ENCODE measurements around the gene STX16. TPM values are rescaled to one million over a fixed set of nuclear protein-coding genes. Genes with fewer than 3 reads are reported as not detected.

The STX16 gene
- total RNA-seq, 4 donors from 2014 or later = 29.6 to 49.2 (median 32.8) TPM

- TF ChIP-seq, protein P1, sequence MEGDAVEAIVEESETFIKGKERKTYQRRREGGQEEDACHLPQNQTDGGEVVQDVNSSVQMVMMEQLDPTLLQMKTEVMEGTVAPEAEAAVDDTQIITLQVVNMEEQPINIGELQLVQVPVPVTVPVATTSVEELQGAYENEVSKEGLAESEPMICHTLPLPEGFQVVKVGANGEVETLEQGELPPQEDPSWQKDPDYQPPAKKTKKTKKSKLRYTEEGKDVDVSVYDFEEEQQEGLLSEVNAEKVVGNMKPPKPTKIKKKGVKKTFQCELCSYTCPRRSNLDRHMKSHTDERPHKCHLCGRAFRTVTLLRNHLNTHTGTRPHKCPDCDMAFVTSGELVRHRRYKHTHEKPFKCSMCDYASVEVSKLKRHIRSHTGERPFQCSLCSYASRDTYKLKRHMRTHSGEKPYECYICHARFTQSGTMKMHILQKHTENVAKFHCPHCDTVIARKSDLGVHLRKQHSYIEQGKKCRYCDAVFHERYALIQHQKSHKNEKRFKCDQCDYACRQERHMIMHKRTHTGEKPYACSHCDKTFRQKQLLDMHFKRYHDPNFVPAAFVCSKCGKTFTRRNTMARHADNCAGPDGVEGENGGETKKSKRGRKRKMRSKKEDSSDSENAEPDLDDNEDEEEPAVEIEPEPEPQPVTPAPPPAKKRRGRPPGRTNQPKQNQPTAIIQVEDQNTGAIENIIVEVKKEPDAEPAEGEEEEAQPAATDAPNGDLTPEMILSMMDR (IDR thresholded peaks at IDR 0.05) = no peak
- no peak for TF ChIP-seq POLR2A (IDR thresholded peaks at IDR 0.05)
- H3K9me3 ChIP-seq = no peaks in the 10 kb centered on the region
- H3K4me3 ChIP-seq = no peak overlapping the region
- H3K27ac ChIP-seq = peak overlapping the region in 2 of 4 donors; percentile 2 to 42
- H3K4me1 ChIP-seq = peaks cover 4 to 73% (median 28%) of the 10 kb centered on the region in 3 donors
- intact Hi-C loops (cut with DNase I) = no loop called here
- no peaks in the 10 kb centered on the region for H3K27me3 ChIP-seq
- WGBS, 2 donors = 43 to 48% methylated on average over 3 of the region's 3 CpGs
- peaks cover 0 to 46% (median 22%) of the 10 kb centered on the region in 3 donors for H3K36me3 ChIP-seq
- no peak for DNase-seq
Measured at GRCh38 chr20:58659841-58660240, 8.8 kb downstream of the STX16 start.

GRCh38 chr20:58660855-58661597 lies 9.9 kb downstream of the STX16 start:
- no peak for TF ChIP-seq POLR2A (IDR thresholded peaks at IDR 0.05)
- TF ChIP-seq, protein P1 (IDR thresholded peaks at IDR 0.05) = no peak
- peaks cover 0 to 61% (median 18%) of the 10 kb centered on the region in 3 donors for H3K4me1 ChIP-seq
- no peaks in the 10 kb centered on the region for H3K27me3 ChIP-seq
- peak overlapping the region in 2 of 4 donors; percentile 33 to 61 for H3K27ac ChIP-seq
- no peak for DNase-seq
- H3K4me3 ChIP-seq = no peak overlapping the region
- intact Hi-C loops (cut with DNase I) = no loop called here
- no peaks in the 10 kb centered on the region for H3K9me3 ChIP-seq
- peaks cover 0 to 56% (median 22%) of the 10 kb centered on the region in 3 donors for H3K36me3 ChIP-seq
- 77 to 79% methylated on average over 14 of the region's 14 CpGs for WGBS, 2 donors

DNA sequence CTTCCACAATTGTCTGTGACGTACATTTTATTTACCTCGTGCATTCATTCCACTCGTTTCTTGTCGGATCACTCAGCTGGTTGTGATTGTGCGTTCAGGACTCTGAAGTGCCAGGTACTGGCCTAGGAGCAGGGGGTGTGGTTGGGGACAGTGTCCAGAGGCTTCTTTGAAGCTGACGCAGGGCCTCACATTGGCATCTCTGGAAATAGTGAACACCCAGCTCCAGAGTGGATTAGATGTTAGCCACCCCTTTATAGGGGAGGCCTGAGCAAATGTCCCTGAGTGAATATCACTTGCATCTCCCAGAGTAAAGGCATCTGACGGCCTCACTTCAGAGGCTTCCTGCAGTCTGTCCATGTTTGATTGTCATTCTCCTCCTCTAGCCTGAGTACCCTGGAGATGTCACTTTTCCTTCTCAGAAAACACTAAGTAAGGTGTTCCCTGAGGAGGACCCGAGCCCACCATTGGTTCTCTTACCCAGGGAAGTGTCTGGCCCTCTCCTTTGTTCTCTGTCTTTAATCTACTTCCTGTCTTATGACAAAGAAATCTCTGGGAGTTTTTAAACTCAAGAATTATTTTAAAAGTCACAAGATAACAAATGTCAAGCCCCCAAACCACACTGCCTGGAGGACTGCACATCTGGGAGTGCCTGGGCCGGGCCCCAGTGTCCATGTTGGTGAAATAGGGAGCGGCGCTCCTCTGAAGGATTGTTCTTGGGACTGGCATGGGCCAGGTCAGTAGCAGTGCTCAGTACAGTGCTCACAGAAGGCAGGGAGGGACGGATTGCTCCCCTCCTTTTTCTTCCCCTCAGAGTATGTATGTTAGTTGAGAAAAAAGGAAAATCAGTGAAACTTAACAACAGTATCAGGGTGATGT lies 10.8 kb downstream of the STX16 start:
- H3K36me3 ChIP-seq = peaks cover 0 to 64% (median 22%) of the 10 kb centered on the region in 3 donors
- H3K27ac ChIP-seq = peak overlapping the region in 2 of 4 donors; percentile 33 to 61
- H3K9me3 ChIP-seq = no peaks in the 10 kb centered on the region
- WGBS, 2 donors = 73 to 83% methylated on average over 11 to 12 of the region's 12 CpGs
- no peak for DNase-seq
- TF ChIP-seq, protein P1 (IDR thresholded peaks at IDR 0.05) = no peak
- TF ChIP-seq POLR2A (IDR thresholded peaks at IDR 0.05) = no peak
- intact Hi-C loops (cut with DNase I) = no loop called here
- H3K4me3 ChIP-seq = no peak overlapping the region
- H3K4me1 ChIP-seq = peaks cover 0 to 53% (median 10%) of the 10 kb centered on the region in 3 donors
- no peaks in the 10 kb centered on the region for H3K27me3 ChIP-seq

DNA sequence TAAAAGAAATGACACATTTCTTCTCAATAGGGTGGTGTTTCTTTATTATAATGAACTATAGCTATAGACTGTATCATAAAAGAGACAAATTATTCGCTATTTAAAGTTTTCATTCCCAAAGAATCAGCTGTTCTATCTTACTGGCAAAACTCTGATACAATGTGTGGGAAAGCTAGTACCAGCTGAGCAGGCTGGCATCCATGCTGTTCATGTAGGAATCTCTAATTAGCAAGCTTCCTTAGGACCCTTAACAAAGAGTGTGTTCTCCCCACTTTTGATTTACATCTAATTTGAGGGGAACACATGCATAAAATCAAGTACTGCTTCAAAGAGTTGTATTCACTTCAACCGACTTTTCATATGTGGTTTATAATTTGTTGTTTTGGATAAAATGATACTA lies 13.2 kb downstream of the STX16 start:
- no peak for DNase-seq
- Histone ChIP-seq H3K9me3 (no peaks in the 10 kb centered on the region), H3K4me3 (no peak overlapping the region), H3K36me3 (peaks cover 0 to 86% (median 22%) of the 10 kb centered on the region in 3 donors), H3K27me3 (no peaks in the 10 kb centered on the region), H3K4me1 (peaks cover 0 to 35% (median 0%) of the 10 kb centered on the region in 3 donors), H3K27ac (no peak overlapping the region)
- TF ChIP-seq POLR2A (IDR thresholded peaks at IDR 0.05) = no peak
- TF ChIP-seq, protein P1 (IDR thresholded peaks at IDR 0.05) = no peak
- 85 to 94% methylated on average over 2 of the region's 2 CpGs for WGBS, 2 donors
- intact Hi-C loops (cut with DNase I) = no loop called here

- Histone ChIP-seq H3K4me3 (no peak overlapping the region), H3K27me3 (no peaks in the 10 kb centered on the region), H3K27ac (no peak overlapping the region), H3K4me1 (peaks cover 0 to 34% (median 0%) of the 10 kb centered on the region in 3 donors), H3K9me3 (no peaks in the 10 kb centered on the region), H3K36me3 (peaks cover 0 to 91% (median 22%) of the 10 kb centered on the region in 3 donors)
- no peak for DNase-seq
- intact Hi-C loops (cut with DNase I) = no loop called here
- WGBS, 2 donors = 89 to 96% methylated on average over 5 of the region's 5 CpGs
- no peak for TF ChIP-seq POLR2A (IDR thresholded peaks at IDR 0.05)
- TF ChIP-seq, protein P1 (IDR thresholded peaks at IDR 0.05) = no peak
Measured at GRCh38 chr20:58664883-58665282, 13.8 kb downstream of the STX16 start.

All from esophagus squamous epithelium (tissue), 5 donors.